GM18868 (cell line): ENCODE measurements around the gene USP26.
"Not testable (repeated sequence)": the region's sequence is repeated elsewhere in the genome, so short reads cannot be mapped to it uniquely, and the experiment has no call there.

Source experiments
- ATAC-seq: cut with Tn5 transposase; IDR thresholded peaks from one replicate; pipeline ENCODE4 v1.9.1; 2021; ENCODE audit warnings: mild to moderate bottlenecking, moderate library complexity; ENCODE audit not compliant: unreplicated experiment

Gene USP26, protein sequence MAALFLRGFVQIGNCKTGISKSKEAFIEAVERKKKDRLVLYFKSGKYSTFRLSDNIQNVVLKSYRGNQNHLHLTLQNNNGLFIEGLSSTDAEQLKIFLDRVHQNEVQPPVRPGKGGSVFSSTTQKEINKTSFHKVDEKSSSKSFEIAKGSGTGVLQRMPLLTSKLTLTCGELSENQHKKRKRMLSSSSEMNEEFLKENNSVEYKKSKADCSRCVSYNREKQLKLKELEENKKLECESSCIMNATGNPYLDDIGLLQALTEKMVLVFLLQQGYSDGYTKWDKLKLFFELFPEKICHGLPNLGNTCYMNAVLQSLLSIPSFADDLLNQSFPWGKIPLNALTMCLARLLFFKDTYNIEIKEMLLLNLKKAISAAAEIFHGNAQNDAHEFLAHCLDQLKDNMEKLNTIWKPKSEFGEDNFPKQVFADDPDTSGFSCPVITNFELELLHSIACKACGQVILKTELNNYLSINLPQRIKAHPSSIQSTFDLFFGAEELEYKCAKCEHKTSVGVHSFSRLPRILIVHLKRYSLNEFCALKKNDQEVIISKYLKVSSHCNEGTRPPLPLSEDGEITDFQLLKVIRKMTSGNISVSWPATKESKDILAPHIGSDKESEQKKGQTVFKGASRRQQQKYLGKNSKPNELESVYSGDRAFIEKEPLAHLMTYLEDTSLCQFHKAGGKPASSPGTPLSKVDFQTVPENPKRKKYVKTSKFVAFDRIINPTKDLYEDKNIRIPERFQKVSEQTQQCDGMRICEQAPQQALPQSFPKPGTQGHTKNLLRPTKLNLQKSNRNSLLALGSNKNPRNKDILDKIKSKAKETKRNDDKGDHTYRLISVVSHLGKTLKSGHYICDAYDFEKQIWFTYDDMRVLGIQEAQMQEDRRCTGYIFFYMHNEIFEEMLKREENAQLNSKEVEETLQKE

DNA sequence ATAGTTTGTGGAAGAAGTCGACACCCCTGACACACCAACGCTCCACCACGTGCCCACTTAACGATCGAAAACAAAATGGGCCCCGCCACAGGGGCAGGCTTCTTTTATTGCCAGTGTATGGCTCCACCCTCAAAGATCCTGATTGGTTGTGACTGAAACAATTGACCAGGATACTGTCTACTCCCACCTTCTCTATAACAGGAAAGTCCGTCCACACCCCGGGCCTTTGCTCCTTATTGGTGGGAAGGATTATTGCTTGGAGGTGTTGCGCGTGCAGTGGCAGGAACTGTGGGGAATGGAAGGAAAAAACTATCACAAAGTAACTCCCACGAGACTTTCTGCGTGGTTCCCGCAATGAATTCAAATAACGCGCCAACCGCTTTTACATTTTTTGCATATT, at the start of gene USP26:
USP26 (minus strand) TSS at position 79 of the 400 bp plus-strand sequence. CDS start 68,889 bp downstream, outside the sequence.
- no peak for ATAC-seq

DNA sequence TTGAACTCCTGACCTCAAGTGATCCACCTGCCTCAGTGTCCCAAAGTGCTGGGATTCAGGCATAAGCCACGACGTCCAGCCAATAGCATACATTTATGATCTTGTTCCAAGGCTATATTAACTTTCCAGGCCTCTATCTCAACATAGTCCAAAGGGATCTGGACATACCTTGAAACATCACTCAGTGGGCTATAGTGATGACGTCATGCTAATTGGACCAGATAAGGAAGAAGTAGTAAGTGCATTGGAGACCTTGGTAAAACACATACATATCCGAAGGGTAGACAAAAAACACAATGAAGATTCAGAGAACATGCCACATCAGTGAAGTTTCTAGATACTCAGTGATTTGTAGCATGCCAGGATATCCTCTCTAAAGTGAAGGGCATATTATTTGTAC, 37.4 kb upstream of the USP26 start:
- no peak for ATAC-seq

DNA sequence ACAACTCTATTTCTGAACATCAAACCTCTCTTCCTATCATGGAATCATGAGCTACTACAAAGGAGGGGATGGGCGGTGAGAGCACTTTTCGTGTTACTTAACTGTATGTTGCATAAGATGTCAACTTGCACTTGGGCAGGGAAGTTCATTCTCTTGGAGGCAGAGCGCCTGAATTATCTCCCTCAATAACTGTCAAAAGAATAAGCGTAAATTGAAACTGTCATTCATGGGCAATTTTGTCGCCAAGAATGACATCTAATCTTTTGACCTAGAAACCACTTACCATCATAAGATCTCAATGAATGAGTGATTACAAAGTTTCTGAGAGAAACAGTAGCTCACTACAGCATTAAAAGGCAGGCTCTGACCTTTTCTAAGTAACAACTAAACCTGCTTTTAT, 23.5 kb upstream of the USP26 start:
- no peak for ATAC-seq

DNA sequence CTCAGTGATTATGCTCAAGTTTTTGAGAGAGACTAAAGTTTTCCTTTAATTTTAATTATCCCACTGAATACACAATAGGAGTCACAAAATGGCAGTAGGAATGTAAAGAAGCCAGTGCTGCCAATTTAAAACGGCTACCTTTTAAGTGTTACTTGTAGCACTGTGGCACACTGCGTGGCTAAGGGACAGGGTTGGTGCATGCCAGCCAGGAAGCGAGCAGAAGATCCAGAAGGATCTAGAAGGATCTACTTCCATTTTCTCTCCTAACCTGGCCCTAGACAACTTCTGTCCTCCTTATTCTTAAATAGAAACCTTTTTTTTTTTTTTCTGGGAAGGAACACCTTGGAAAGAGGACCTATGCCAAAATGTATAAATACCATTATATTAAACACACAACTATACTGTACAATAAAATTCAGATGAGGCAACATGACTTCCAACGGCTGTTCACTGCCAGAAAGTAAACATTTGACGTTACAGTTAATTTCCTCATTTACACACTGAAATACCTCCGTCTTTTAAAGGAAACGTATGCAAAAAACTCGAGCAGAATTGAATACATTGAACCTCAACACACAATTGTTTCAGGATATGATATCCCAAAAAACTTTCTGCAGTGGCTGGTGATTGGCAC, 2.7 kb downstream of the USP26 start:
- no peak for ATAC-seq

DNA sequence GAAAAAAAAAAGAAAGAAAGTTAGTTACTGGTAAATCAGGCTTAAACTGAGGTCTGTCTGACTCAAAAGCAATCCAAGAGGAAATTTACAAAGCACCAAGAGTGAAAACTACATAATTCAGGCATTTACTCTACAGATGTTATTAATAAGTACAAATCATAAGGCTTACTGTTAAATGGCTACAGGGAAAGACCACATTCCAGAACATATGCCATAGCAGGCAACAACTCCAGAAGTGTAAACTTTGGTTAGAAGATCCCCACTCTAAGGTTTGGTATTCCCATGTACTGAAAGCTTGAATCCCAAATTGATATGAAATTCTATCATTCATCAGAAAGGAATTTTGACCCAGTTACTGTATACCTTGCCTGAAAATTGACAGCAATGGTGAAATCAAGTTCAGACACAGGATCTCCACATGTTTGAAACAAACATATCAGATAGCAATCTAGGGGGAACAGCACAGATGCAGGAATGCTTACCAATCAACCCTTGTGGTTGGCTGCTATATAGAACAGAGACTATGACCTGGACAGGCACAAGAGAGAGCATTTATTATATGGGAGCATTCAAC, 6.6 kb downstream of the USP26 start:
- ATAC-seq, result no peak

DNA sequence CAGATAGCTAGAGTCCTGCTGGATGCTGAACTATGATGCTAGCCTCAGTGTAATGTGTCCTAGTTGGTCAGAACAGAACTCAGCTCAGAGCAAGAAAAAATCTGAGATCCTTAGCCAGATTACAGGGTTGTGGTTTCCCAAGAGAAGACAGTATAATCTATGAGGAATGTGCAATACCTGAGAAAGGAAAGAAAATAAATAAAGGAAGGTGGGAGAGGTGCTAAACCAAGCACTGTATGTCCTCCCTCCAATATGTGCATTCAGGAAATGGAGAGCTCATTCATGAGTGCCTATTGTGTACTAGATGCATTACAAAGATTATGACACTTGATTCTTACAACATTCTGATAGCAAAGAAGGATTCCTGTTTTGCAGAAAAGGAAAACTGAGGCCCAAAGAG, 7.5 kb downstream of the USP26 start:
- no peak for ATAC-seq

DNA sequence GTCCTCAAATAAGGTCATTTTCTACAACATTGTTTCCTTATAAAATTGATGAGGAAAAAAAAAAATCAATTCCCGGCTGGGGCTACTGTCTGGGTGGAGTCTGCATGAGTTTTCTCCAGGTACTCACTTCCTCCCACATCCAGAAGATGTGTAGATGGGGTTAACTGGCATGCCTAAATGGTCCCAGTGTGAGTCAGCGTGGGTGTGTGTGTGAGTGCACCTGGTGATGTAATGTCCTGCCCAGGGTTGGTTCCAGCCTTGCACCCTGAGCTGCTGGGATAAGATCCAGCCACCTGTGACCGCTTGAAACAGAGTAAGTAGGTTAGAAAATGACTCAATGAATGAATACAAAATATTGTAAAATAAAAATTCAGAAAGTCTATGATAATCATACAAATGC, 11.1 kb downstream of the USP26 start:
- no peak for ATAC-seq

DNA sequence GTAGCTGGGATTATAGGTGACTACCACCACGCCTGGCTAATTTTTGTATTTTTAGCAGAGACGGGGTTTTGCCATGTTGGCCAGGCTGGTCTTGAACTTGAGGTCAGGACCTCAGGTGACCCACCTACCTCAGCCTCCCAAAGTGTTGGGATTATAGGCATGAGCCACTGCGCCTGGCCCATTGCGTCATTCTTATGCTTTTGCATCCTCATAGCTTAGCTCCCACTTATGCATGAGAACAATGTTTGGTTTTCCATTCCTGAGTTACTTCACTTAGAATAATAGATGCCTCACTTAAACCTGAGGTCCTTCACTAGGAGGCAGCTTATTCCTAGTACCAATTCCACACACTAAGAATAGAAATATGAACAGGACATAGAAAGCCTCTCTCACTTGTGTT, 11.9 kb downstream of the USP26 start:
- ATAC-seq, result not testable (repeated sequence)

DNA sequence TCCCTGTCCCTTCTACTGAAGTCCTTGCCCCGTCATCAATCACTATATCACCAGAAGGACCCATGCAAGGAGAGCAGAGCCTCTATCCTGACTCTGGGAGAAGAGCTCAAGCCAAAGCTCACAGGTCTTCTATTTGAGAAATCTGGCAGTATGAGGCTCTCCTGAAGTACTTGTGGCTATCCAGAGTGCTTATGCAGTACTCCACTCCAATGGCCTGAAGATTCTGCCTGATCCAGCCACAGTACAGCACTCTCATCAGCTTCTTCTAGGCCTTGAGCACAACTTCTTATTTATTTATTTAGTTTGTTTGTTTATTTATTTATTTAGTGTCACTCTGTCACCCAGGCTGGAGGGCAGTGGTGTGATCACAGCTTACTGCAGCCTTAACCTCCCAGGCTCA, 13.0 kb downstream of the USP26 start:
- no peak for ATAC-seq

DNA sequence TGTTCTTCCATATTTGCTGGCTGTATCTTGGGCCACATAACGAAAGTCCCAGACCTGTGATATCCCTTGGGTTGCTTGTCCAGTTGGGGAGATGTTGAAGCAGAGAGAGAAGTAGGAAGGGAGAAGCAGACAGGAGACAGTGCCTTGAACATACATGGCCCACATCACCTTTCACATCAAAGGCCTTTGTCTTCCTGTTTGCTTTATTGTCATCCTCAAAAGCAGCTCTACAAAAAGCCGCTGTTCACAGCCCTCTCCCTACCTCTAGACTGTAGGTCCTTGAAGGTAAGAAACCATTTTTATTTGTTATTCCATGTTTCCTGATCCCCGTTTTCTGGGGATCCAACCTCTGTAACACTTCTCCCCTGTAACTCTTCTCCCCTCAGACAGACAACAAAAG, 14.9 kb downstream of the USP26 start:
- no peak for ATAC-seq

DNA sequence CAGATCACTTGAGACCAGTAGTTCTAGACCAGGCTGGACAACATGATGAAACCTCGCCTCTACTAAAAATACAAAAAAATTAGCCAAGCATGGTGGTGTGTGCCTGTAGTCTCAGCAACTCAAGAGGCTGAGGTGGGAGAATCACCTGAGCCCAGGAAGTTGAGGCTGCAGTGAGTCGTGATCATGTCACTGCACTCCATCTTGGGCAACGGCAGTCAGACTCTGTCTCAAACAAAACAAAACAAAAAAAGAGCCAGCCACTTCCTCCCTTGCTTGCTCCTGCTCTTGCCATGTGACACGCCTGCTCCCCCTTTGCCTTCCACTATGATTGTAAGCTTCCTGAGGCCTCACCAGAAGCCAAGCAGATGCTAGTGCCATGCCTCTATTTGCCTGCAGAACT, 19.1 kb downstream of the USP26 start:
- ATAC-seq, result not testable (repeated sequence)

DNA sequence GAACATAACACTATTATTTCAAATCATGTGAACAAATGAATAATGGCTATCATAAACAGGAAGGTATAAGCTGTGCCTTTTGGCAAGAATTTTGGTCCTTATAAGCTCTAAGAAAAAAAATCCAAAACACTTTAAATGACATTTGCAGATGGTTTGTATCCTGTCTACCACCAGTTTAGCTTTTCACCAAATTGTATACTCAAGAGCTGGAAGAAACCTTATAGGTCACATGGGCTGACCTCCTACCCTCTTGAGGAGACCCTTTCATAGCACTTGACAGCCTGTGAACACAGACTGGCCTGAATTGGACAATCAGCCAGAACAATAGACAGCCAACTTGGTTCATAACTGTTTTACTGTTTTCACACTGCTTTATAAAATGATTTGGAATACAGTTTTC, 24.3 kb downstream of the USP26 start:
- no peak for ATAC-seq

DNA sequence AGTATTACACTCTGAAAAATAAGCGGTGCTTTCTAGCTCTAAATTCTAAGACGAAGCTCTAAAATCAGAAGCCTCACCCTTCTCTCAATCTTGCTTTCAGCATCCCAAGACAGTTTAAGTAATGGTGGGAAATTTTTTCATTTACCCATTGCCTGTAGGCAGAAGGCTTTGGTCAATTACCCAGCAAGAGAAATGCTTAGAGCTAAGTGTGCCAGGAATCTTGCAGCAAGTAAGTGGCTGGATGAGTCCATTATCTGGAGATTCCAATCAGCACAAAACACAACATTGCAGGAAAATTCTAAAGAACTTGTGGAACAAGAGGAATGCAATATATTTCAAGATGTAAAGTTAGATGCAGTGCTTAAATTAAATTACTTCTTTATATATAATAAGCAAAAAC, 28.4 kb downstream of the USP26 start:
- ATAC-seq, result no peak

DNA sequence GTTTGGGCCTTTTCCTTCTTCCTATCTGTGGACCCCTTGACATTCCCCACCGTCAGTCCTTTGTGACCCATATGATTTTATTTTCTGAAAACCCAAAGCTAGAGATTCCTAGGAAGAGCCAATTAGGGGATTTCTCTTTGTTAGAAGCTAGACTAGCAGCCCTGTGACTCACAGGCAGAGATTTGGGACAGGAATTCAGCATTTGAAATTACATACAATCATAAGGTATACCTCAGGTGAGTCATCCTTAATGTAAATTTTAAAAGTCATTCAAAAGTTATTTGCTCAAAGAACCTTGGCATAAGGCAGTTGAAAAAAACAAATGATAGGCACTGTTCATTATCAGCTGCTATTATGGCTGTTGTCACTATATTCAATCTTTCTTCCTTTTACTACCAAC, 40.6 kb downstream of the USP26 start:
- no peak for ATAC-seq

DNA sequence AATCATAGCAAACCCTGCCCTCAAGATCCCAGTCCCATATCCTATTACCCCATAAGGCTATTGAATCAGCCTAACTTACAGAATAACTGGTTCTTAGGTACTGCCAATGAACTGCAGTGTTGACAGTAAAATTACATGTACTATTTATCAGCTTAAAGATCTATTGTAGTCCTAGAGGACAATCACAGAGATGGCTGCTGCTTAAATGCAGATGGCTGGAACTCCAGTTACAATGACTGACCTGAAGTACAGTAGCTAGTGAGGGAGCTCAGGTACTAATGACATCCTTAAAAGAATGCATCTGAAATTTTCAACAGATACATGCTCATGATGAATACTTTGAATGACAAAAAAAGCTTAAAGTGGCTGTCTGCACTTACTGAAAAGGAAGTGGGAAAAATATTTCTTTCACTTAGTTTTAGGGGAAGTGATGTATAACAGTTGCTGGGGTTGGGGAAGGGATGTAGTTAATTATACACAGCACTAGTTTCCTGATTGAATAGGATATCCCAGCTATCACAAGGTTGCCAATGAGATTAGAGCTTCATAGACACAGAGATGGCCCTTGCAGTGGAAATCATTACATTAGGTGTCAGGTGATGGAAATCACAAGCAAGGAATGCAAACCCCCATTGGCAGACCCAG, 42.0 kb downstream of the USP26 start:
- no peak for ATAC-seq

DNA sequence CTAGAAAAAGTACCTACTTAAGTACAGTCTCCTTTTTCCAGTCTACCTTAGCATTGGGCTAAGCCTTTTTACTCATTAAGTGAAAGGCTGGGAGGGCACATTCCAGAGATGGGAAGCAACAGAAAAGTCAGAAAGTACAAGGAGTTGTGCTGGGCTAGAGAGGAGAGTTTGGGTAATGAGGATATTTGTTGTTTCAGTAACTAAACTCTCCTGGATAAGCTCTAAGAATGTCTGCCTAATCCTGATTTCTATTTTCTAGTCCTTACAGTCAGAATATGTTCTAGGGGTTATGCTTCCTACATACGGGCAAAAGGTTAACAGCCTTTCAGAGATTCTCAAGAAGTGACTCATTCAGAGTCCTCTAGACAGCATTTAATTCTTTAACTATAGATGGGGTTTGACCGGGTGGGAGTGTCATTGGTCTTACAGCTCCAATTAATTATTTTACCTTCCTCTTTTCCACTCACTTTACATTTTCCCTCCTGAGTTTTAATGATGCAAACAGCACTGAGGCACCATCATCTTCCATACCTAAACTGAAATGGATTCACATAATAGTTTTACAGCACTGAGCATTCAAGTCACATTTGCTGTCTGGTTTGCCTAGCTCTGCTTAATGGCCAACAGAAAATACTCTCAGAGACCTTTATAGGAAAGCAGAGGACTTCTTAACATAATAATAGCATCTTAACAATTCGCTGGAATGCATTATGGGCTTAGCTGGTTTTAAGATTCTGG, 42.9 kb downstream of the USP26 start:
- no peak for ATAC-seq

DNA sequence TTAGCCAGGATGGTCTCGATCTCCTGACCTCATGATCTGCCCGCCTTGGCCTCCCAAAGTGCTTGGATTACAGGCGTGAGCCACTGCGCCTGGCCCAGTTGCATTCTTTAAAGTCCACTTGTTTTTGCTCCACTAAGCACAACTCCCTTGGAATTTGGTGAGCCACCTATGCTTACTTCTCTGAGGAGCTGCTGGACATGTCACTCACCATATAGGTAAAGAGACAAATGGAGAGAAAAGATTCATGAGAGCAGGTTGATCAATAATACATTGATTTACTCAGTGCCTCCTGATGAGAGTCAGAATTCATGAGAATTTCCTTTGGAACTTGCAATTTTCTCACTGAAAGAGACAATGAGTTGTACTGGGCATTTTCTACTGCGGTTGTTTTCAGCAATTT, 48.2 kb downstream of the USP26 start:
- ATAC-seq, result no peak

DNA sequence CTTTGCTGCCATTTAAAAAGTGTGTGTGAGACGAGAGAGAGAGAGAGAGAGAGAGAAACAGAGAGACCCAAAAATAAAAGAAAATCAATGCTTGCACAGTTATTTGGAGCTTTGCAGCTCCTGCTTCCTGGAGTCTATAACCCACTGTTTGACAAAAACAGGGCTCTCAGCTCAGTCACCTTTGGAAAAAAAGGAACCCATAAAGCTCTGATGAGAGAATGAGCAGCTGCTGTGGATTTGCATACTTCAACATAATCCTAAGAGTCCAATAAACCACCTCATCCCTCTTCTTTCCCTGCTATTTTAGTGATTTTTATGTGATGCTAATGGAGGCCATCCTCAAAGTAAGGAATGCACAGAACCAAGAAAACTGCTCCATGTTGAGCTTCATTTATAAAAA, 50.3 kb downstream of the USP26 start:
- ATAC-seq, result no peak

DNA sequence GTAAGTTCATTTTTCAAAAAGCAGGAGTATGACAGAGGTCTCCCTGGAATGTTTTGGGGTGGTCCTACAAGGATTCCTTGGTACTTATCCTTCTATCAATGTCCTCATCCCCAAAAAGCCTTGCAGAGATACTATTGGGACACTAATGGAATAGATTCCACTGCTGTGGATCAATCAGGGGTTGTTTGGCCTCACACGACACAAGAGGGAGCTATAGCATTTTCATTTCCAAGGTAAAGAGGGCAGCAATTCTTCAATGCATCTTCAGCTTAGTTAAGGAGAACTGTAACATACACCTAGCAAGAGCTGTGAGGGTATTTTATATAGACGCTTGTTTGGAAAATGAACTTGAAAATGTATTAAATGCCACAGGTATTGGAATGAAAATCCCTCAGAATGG, 50.9 kb downstream of the USP26 start:
- no peak for ATAC-seq
